Cardiac muscle cell (in vitro differentiated cells and primary cell): ENCODE measurements around the gene SHROOM2. TPM values are rescaled to one million over a fixed set of nuclear protein-coding genes. Genes with fewer than 3 reads are reported as not detected.
A peak's percentile ranks its signal among the peaks of the same experiment; 100 is the strongest.

Experiments
- DNase-seq, 2 donors: peaks; one replicate each; pipeline versions ENCODE4 v3.0.0 to v3.0.0-alpha.2; 2010 to 2017; ENCODE audit warnings: low read depth in 1 of 2, low spot score in 1 of 2
- H3K27ac ChIP-seq: fragments of 200-600 bp; sonication (generic); 2 replicates; pipeline ENCODE4 v1.5.1; 2016
- H3K27me3 ChIP-seq: fragments of 200-600 bp; sonication (generic); 2 replicates; pipeline ENCODE4 v1.6.0; 2016; ENCODE audit warnings: control low read depth
- H3K36me3 ChIP-seq: fragments of 200-600 bp; sonication (generic); 2 replicates; pipeline ENCODE4 v1.5.1; 2016; ENCODE audit warnings: control low read depth
- H3K4me1 ChIP-seq: fragments of 200-600 bp; sonication (generic); 2 replicates; pipeline ENCODE4 v1.8.1; 2017; ENCODE audit warnings: low read depth, mild to moderate bottlenecking, mixed run types
- H3K4me3 ChIP-seq: fragments of 200-600 bp; sonication (generic); 2 replicates; pipeline ENCODE4 v1.5.1; 2016; ENCODE audit warnings: mild to moderate bottlenecking
- H3K9me3 ChIP-seq: fragments of 200-600 bp; sonication (generic); 2 replicates; pipeline ENCODE4 v1.5.1; 2017; ENCODE audit warnings: low read depth, mild to moderate bottlenecking, control low read depth
- polyA plus RNA-seq: library from polyadenylated mRNA; unstranded; fragments of >200 nt; fragmentation: Nextera tagmentation; extraction: Ambion mirVana; gene quantifications from 2 replicates; pipeline ENCODE4 v1.2.1, GENCODE V29; 2016
- total RNA-seq: library from RNA; depleted of rRNA; stranded (reverse); fragments of >200 nt; gene quantifications from 2 replicates; pipeline ENCODE4 v1.2.3, GENCODE V29; 2016
- TF ChIP-seq, protein P1 (sequence below): IDR thresholded peaks from 2 replicates; pipeline ENCODE4 v1.5.1; 2012; ENCODE audit warnings: low read depth, mild to moderate bottlenecking, low read length

SHROOM2 gene
- total and polyA plus RNA-seq, 2 experiments from 2014 or later = 14.8 to 32.9 TPM

DNA sequence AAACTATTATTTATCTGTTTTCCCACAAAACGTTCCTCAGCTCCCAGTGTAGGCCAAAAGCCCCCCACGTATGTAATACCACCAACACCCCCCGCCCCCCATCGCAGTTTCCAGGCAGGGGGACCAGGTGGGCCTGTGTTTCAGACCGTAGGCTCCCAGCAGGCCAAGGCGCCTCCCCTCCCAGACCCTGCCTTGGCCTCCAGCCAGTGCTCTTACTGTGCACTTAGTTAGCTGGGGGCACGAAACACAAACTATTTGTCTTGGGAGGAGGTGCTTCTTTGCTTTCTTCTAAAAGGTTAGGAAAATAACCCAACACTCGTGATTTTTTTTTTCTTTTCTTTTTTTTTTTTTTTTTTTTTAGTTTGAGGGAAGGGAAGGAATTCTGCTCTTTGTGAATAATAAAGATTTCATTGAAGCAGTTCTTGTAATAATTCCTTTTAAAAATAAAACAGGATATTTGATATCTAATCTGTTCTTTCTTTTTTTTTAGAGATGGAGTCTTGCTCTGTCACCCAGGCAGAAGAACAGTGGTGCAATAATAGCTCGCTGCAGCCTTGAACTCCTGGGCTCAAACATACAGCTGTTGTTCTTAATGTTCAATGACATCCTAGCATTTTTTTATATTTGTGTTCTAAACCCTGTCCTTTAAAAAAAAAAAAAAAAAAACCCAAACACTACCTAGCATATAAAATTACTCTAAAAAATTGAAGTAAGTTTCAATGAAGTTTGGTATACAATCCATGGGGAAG is 98.0 kb downstream of the SHROOM2 start:
- Histone ChIP-seq H3K27ac (peak overlapping the region; percentile 87), H3K9me3 (no peaks in the 10 kb centered on the region), H3K36me3 (no peaks in the 10 kb centered on the region), H3K27me3 (no peaks in the 10 kb centered on the region), H3K4me1 (peaks cover 42% of the 10 kb centered on the region), H3K4me3 (no peak overlapping the region)
- peak in 1 of 2 donors; percentile 42 for DNase-seq
- TF ChIP-seq, protein P1, sequence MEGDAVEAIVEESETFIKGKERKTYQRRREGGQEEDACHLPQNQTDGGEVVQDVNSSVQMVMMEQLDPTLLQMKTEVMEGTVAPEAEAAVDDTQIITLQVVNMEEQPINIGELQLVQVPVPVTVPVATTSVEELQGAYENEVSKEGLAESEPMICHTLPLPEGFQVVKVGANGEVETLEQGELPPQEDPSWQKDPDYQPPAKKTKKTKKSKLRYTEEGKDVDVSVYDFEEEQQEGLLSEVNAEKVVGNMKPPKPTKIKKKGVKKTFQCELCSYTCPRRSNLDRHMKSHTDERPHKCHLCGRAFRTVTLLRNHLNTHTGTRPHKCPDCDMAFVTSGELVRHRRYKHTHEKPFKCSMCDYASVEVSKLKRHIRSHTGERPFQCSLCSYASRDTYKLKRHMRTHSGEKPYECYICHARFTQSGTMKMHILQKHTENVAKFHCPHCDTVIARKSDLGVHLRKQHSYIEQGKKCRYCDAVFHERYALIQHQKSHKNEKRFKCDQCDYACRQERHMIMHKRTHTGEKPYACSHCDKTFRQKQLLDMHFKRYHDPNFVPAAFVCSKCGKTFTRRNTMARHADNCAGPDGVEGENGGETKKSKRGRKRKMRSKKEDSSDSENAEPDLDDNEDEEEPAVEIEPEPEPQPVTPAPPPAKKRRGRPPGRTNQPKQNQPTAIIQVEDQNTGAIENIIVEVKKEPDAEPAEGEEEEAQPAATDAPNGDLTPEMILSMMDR = no peak

DNA sequence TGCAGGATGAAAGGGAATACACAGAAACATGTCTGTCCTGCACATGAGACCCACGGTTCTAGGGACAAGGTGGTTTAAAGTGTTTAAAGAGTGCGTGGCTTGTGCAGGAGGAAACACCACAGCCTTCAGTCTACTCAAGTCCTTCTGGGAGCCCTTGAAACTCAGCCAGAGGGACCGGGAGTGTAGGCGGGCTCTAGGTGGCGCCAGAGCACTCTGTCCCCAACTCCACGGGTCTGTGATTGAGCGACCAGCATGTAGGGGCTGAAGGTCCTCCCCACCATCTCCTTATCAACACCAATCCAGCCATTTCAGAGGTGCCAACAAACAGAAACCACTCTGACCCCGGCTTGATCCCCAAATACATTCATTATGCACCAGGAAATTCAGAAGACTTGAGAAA is 98.9 kb downstream of the SHROOM2 start:
- no peak overlapping the region for H3K4me3 ChIP-seq
- no peaks in the 10 kb centered on the region for H3K9me3 ChIP-seq
- H3K27me3 ChIP-seq = no peaks in the 10 kb centered on the region
- H3K27ac ChIP-seq = no peak overlapping the region
- TF ChIP-seq, protein P1 = peak; percentile 72
- H3K4me1 ChIP-seq = peaks cover 37% of the 10 kb centered on the region
- peak; percentile 75 to 77 for DNase-seq
- H3K36me3 ChIP-seq = no peaks in the 10 kb centered on the region

DNA sequence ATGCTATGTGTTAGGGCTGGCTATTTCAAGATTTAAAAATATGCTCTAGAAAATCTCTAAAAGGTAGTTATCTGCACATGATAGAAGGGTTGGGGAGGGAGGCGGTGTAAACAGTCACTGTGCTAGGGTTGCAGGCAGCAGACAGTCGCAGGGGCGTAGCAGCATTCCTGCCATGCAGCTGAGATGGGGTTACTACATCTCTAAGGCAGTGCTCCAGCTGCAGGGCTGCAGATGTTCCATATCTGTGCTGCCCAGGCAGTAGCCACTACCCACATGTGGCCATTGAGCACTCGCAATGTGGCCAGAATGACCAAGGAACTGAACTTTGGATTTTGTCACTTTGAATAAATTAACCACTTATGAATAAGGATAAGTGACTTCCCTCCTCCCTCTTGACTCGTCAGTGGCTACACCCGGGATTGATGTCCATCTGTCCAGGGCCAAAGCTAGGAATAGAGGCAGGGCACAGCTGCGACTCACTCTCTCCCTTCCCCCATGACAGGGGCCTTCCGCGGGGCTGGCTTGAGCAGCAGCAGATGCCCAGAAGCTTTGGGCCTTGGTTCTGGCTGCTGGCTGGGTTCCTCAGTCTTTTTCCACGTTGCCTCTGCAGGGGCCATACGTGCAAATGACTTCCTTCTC is 101.5 kb downstream of the SHROOM2 start:
- Histone ChIP-seq H3K36me3 (no peaks in the 10 kb centered on the region), H3K9me3 (no peaks in the 10 kb centered on the region)
- no peak for DNase-seq

DNA sequence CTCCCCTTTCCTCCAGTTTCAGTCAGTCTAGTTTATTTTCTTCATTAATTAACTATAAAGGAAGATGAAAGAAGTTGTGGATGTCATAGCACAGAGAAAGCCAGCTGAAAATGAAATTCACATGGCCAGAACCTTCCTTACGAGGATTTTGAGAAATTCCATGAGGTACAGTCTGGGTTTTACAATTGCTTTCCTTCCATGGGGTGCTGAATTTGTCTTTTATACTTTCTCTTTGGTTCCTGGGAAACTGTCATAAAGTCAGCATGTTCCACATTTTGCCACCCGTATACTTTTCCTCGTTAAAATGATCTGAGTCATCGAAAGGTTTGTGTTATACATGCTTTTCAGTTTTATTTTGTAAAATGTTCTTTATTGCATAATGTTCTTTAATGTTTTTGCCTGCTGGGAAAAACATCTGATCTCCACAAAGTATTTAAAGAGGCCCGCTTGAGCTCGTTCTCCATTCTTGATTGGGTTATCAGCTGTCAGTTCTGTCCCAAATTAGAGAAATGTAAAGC is 102.8 kb downstream of the SHROOM2 start:
- Histone ChIP-seq H3K27ac (no peak overlapping the region), H3K9me3 (no peaks in the 10 kb centered on the region), H3K27me3 (no peaks in the 10 kb centered on the region), H3K4me3 (no peak overlapping the region), H3K4me1 (peaks cover 4% of the 10 kb centered on the region), H3K36me3 (no peaks in the 10 kb centered on the region)
- DNase-seq = no peak
- TF ChIP-seq, protein P1 = no peak

More for the DNA sequence above, 101.5 kb downstream of the SHROOM2 start:
- TF ChIP-seq, protein P1 = no peak
- peaks cover 17% of the 10 kb centered on the region for H3K4me1 ChIP-seq
- no peak overlapping the region for H3K27ac ChIP-seq
- no peak overlapping the region for H3K4me3 ChIP-seq
- H3K27me3 ChIP-seq = no peaks in the 10 kb centered on the region

DNA sequence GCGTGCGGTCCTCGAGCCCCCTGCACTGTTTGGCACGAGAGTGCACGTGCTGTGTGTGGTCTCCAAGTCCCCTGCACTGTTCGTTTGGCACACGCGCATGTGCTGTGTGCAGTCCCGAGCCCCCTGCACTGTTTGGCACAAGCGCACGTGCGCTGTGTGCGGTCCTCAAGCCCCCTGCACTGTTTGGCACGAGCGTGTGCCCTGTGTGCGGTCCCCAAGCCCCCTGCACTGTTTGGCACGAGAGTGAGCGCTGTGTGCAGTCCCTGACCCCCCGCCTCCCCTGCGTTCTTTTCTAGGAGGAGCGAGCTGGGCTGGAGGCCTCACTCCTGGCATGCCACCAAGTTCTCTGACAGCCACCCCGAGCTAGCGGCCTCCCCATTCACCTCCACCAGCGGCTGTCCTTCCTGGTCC is 104.5 kb downstream of the SHROOM2 start:
- no peaks in the 10 kb centered on the region for H3K27me3 ChIP-seq
- H3K27ac ChIP-seq = no peak overlapping the region
- DNase-seq = no peak
- H3K4me3 ChIP-seq = no peak overlapping the region
- H3K9me3 ChIP-seq = no peaks in the 10 kb centered on the region
- TF ChIP-seq, protein P1 = no peak
- no peaks in the 10 kb centered on the region for H3K4me1 ChIP-seq
- peaks cover 2% of the 10 kb centered on the region for H3K36me3 ChIP-seq
